ENCODE measurements around the gene C6orf47. TPM values are rescaled to one million over a fixed set of nuclear protein-coding genes. Genes with fewer than 3 reads are reported as not detected.

C6orf47 gene
- total RNA-seq, 6 experiments from 2014 or later, result 13.4 to 16.2 (median 14.9) TPM

- no peaks in the 10 kb centered on the region for H3K9me3 Mint-ChIP-seq
- H3K27ac Mint-ChIP-seq, result no peak overlapping the region
- no peak overlapping the region for H3K4me3 Mint-ChIP-seq
- TF ChIP-seq CTCF (IDR thresholded peaks at IDR 0.05), result no peak
- H3K27me3 Mint-ChIP-seq (ENCODE audit: insufficient read depth), result peaks cover 5% of the 10 kb centered on the region
- H3K4me1 Mint-ChIP-seq (ENCODE audit: low read depth), result peaks cover 14% of the 10 kb centered on the region
- H3K36me3 Mint-ChIP-seq (ENCODE audit: low read depth), result peaks cover 18% of the 10 kb centered on the region
- DNase-seq, result no peak
Observed at GRCh38 chr6:31676322-31676903, 15.8 kb upstream of the C6orf47 start.

- H3K9me3 Mint-ChIP-seq, result no peaks in the 10 kb centered on the region
- peaks cover 40% of the 10 kb centered on the region for H3K4me1 Mint-ChIP-seq (ENCODE audit: low read depth)
- H3K4me3 Mint-ChIP-seq, result no peak within 1 kb of the TSS
- no peak for TF ChIP-seq CTCF (IDR thresholded peaks at IDR 0.05)
- H3K27ac Mint-ChIP-seq, result peak within 1 kb of the TSS; percentile 31
- no peak for DNase-seq
- peaks cover 57% of the 10 kb centered on the region for H3K36me3 Mint-ChIP-seq (ENCODE audit: low read depth)
- peaks cover 8% of the 10 kb centered on the region for H3K27me3 Mint-ChIP-seq (ENCODE audit: insufficient read depth)
Observed at GRCh38 chr6:31669676-31670075, 9.1 kb upstream of the C6orf47 start, which contains the start of gene LY6G5B. Gene LY6G5B, plus strand, starts transcription at chr6:31669976. Its CDS starts 975 bp downstream, at chr6:31670951.

GRCh38 chr6:31666337-31666965 is 5.9 kb upstream of the C6orf47 start:
- DNase-seq, result no peak
- H3K36me3 Mint-ChIP-seq (ENCODE audit: low read depth), result peaks cover 52% of the 10 kb centered on the region

GRCh38 chr6:31665501-31666336 is 5.1 kb upstream of the C6orf47 start, which contains the start of gene CSNK2B:
Gene CSNK2B, plus strand, starts transcription at chr6:31666080. Its CDS starts 752 bp downstream, at chr6:31666832.
- peak within 1 kb of the TSS; percentile 98 for H3K27ac Mint-ChIP-seq
- peaks cover 4% of the 10 kb centered on the region for H3K27me3 Mint-ChIP-seq (ENCODE audit: insufficient read depth)
- H3K4me3 Mint-ChIP-seq, result peak within 1 kb of the TSS; percentile 95
- TF ChIP-seq CTCF (IDR thresholded peaks at IDR 0.05), result peak; percentile 47
- DNase-seq, result peak; percentile 97
- peaks cover 70% of the 10 kb centered on the region for H3K4me1 Mint-ChIP-seq (ENCODE audit: low read depth)
- H3K36me3 Mint-ChIP-seq (ENCODE audit: low read depth), result peaks cover 46% of the 10 kb centered on the region
- H3K9me3 Mint-ChIP-seq, result no peaks in the 10 kb centered on the region

More at GRCh38 chr6:31666337-31666965, 5.9 kb upstream of the C6orf47 start:
- Mint-ChIP-seq H3K27me3 (ENCODE audit: insufficient read depth) (peaks cover 4% of the 10 kb centered on the region), H3K27ac (peak overlapping the region; percentile 98), H3K9me3 (no peaks in the 10 kb centered on the region), H3K4me3 (peak overlapping the region; percentile 95), H3K4me1 (ENCODE audit: low read depth) (peaks cover 63% of the 10 kb centered on the region)
- no peak for TF ChIP-seq CTCF (IDR thresholded peaks at IDR 0.05)

- H3K27ac Mint-ChIP-seq, result peak within 1 kb of the TSS; percentile 98
- H3K36me3 Mint-ChIP-seq (ENCODE audit: low read depth), result peaks cover 40% of the 10 kb centered on the region
- peaks cover 4% of the 10 kb centered on the region for H3K27me3 Mint-ChIP-seq (ENCODE audit: insufficient read depth)
- DNase-seq, result peak; percentile 95
- TF ChIP-seq CTCF (IDR thresholded peaks at IDR 0.05), result peak; percentile 10; the same call in 1 of the 2 replicates
- H3K4me1 Mint-ChIP-seq (ENCODE audit: low read depth), result peaks cover 67% of the 10 kb centered on the region
- H3K4me3 Mint-ChIP-seq, result peak within 1 kb of the TSS; percentile 95
- no peaks in the 10 kb centered on the region for H3K9me3 Mint-ChIP-seq
Observed at GRCh38 chr6:31664790-31665500, 4.4 kb upstream of the C6orf47 start, which contains the start of gene GPANK1. Gene GPANK1, minus strand, starts transcription at chr6:31664997. Its CDS starts 519 bp downstream, at chr6:31664478.

All from HFFc6 (cell line).